Upper lobe of left lung (tissue), 6 donors: ENCODE data around the gene ARID3A. TPM values are rescaled to one million over a fixed set of nuclear protein-coding genes. Genes with fewer than 3 reads are reported as not detected.

Experiments used
- ATAC-seq, 2 donors: fragments of 200-7000 bp; cut with Tn5 transposase; one replicate each; pipeline ENCODE4 v1.9.1; 2022; ENCODE audit warnings: mild to moderate bottlenecking in 2 of 2, moderate library complexity in 2 of 2; ENCODE audit not compliant: low FRiP score in 2 of 2
- DNase-seq, 2 donors: peaks; one replicate each; pipeline ENCODE4 v3.0.0-alpha.2; 2019 to 2020
- H3K27ac ChIP-seq, 4 donors: fragments of 200-600 bp; sonication (generic); one replicate each; pipeline ENCODE4 v1.5.1; 2016 to 2019
- H3K27me3 ChIP-seq, 4 donors: fragments of 200-600 bp; sonication (generic); one replicate each; pipeline ENCODE4 v1.5.1; 2017 to 2019
- H3K36me3 ChIP-seq, 4 donors: fragments of 200-600 bp; sonication (generic); one replicate each; pipeline ENCODE4 v1.5.1; 2016 to 2019
- H3K4me1 ChIP-seq, 4 donors: fragments of 200-600 bp; sonication (generic); one replicate each; pipeline ENCODE4 v1.5.1; 2018 to 2019
- H3K4me3 ChIP-seq, 4 donors: fragments of 200-600 bp; sonication (generic); one replicate each; pipeline ENCODE4 v1.5.1; 2017 to 2019; ENCODE audit warnings: mild to moderate bottlenecking in 2 of 4, moderate library complexity in 1 of 4
- H3K9me3 ChIP-seq, 4 donors: fragments of 200-600 bp; sonication (generic); one replicate each; pipeline ENCODE4 v1.5.1; 2018 to 2019
- CTCF ChIP-seq, 6 experiments: fragments of 450-650 bp in 4 of 6; fragments of 200-600 bp in 2 of 6; sonication (generic) in 2 of 6; IDR thresholded peaks; one replicate each; pipeline ENCODE4 v1.5.1; 2016 to 2019; ENCODE audit warnings: antibody characterized with exemption in 6 of 6
- EP300 ChIP-seq, 4 donors: sonication (generic); formaldehyde crosslinking; IDR thresholded peaks; one replicate each; pipeline ENCODE4 v1.5.1; 2017; ENCODE audit warnings: antibody characterized with exemption in 4 of 4, control low read depth in 2 of 4
- POLR2A ChIP-seq, 4 donors: fragments of 450-650 bp; IDR thresholded peaks; one replicate each; pipeline ENCODE4 v1.5.1; 2016 to 2017; ENCODE audit warnings: antibody characterized with exemption in 4 of 4, mild to moderate bottlenecking in 2 of 4
- POLR2AphosphoS5 ChIP-seq, 2 donors: sonication (generic); formaldehyde crosslinking; IDR thresholded peaks; one replicate each; pipeline ENCODE4 v1.5.1; 2017; ENCODE audit warnings: antibody characterized with exemption in 2 of 2
- WGBS, 2 donors: methylation state at CpG; one replicate each; pipeline ENCODE4 v1.1.5; 2017 to 2018; 5-methylcytosine and 5-hydroxymethylcytosine counted together
- total RNA-seq, 6 donors: library from RNA; depleted of rRNA in 4 of 6; stranded (reverse); fragments of >200 nt in 4 of 6; gene quantifications; one replicate each; pipeline versions ENCODE4 v1.1.0 to v1.2.1, GENCODE V29; 2016 to 2021
- donor health status: DM: no; HTN: no; CAD: no; lungs with moderate emphysema.
- donor health status: DM: no; HTN: yes; CAD: no; lungs with severe emphysema.

Gene ARID3A
- total RNA-seq, 6 donors from 2014 or later, result 7.1 to 54.5 (median 19.2) TPM

- Histone ChIP-seq H3K27me3 (no peaks in the 10 kb centered on the region), H3K36me3 (peaks cover 0 to 8% (median 0%) of the 10 kb centered on the region in 4 donors), H3K4me1 (peaks cover 23 to 29% (median 25%) of the 10 kb centered on the region in 4 donors), H3K4me3 (peak overlapping the region in 1 of 4 donors; percentile 7), H3K9me3 (no peaks in the 10 kb centered on the region), H3K27ac (peak overlapping the region in 1 of 4 donors; percentile 64)
- ATAC-seq (no peak), DNase-seq (no peak)
- TF ChIP-seq POLR2A (IDR thresholded peaks at IDR 0.05) (no peak), EP300 (IDR thresholded peaks at IDR 0.05) (no peak), POLR2AphosphoS5 (IDR thresholded peaks at IDR 0.05) (no peak), CTCF (IDR thresholded peaks at IDR 0.05) (no peak)
- 81% methylated on average over 14 of the region's 14 CpGs for whole genome bisulfite sequencing, 2 donors
Measured at GRCh38 chr19:952049-952679, 26.3 kb downstream of the ARID3A start.

GRCh38 chr19:952680-953444 is 27.0 kb downstream of the ARID3A start:
- H3K4me1 ChIP-seq, result peaks cover 23 to 29% (median 25%) of the 10 kb centered on the region in 4 donors
- H3K9me3 ChIP-seq, result no peaks in the 10 kb centered on the region
- DNase-seq (peak; percentile 28 to 61), ATAC-seq (no peak)
- peak overlapping the region in 3 of 4 donors; percentile 7 to 13 (median 11) for H3K4me3 ChIP-seq
- 8 to 20% methylated on average over 10 to 21 of the region's 21 CpGs for WGBS, 2 donors
- TF ChIP-seq EP300 (IDR thresholded peaks at IDR 0.05) (no peak), POLR2A (IDR thresholded peaks at IDR 0.05) (no peak), CTCF (IDR thresholded peaks at IDR 0.05) (no peak), POLR2AphosphoS5 (IDR thresholded peaks at IDR 0.05) (no peak)
- peak overlapping the region in 2 of 4 donors; percentile 5 to 64 for H3K27ac ChIP-seq
- H3K36me3 ChIP-seq, result peaks cover 0 to 3% (median 0%) of the 10 kb centered on the region in 4 donors
- H3K27me3 ChIP-seq, result no peaks in the 10 kb centered on the region

DNA sequence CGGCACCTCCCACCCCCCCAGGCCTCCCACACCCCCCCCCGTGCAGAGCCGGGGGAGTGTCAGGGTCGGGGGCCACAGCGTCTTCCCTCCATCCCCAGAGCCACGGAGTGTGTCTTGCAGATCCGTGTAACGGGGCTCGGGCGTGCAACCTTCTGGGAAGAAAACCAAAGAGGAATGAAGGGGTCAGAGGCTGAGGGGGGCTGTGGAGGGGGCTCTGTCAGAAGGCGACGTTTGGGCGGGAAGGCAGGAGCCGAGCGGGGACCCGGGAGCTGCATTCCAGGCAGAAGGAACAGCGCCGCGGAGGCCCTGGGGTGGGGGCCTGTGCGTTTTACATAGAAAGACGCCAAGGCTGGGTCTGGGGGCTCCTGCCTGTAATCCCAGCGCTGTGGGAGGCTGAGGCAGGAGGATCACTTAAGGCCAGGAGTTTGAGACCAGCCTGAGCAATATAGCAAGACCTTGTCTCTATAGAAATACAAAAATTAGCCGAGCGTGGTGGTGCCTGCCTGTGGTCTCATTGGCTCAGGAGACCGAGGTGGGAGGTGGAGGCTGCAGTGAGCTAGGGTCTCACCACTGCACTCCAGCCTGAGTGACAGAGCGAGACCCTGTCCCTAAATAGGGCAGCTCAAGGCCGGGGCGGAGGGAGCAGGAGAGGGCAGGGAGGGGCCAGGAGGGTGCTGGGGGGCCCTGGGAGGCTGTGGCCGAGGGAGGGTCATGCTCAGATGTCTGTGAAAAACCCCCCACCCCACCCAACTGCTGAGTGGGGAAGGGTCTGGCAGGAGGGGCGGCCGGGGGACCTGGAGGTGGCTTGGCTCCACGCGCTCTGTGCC is 27.8 kb downstream of the ARID3A start:
- no peak for TF ChIP-seq POLR2A (IDR thresholded peaks at IDR 0.05)
- TF ChIP-seq POLR2AphosphoS5 (IDR thresholded peaks at IDR 0.05), result no peak
- Histone ChIP-seq H3K36me3 (no peaks in the 10 kb centered on the region), H3K27ac (peak overlapping the region in 2 of 4 donors; percentile 5 to 64), H3K4me3 (peak overlapping the region in 3 of 4 donors; percentile 7 to 13 (median 11)), H3K9me3 (no peaks in the 10 kb centered on the region), H3K4me1 (peaks cover 17 to 29% (median 25%) of the 10 kb centered on the region in 4 donors), H3K27me3 (no peaks in the 10 kb centered on the region)
- DNase-seq (no peak), ATAC-seq (peak in 1 of 2 donors; percentile 19)
- WGBS, 2 donors, result 38 to 46% methylated on average over 24 to 32 of the region's 33 CpGs

DNA sequence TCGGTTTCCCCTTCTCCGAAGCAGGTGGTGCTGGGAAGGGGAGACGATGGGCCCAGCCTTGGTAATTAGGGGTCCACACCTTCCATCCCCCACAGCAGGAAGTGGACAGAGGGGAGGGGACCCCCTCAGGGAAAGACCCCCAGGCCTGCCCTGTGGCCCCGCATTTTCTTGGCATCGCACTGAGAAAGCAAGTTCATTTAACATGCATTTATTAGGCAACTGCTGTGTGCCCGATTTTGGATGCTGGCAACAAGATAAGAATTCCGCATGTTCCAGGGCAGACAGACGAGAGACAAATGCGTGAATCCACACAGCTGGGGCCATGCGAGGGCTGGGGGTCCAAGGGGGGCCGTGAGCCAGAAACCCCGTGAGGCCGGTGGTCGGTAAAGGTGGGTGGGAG is 28.4 kb downstream of the ARID3A start:
- ATAC-seq, result no peak
- no peaks in the 10 kb centered on the region for H3K9me3 ChIP-seq
- peaks cover 17 to 29% (median 25%) of the 10 kb centered on the region in 4 donors for H3K4me1 ChIP-seq
- no peaks in the 10 kb centered on the region for H3K27me3 ChIP-seq
- DNase-seq, result no peak
- H3K4me3 ChIP-seq, result no peak overlapping the region
- 87 to 92% methylated on average over 11 to 14 of the region's 14 CpGs for WGBS, 2 donors
- no peak overlapping the region for H3K27ac ChIP-seq
- TF ChIP-seq EP300 (IDR thresholded peaks at IDR 0.05), result no peak
- TF ChIP-seq POLR2AphosphoS5 (IDR thresholded peaks at IDR 0.05), result no peak
- TF ChIP-seq CTCF (IDR thresholded peaks at IDR 0.05), result no peak
- TF ChIP-seq POLR2A (IDR thresholded peaks at IDR 0.05), result no peak
- no peaks in the 10 kb centered on the region for H3K36me3 ChIP-seq
